ENCODE data around the gene MRPS33.
"Not testable (repeated sequence)": the region's sequence is repeated elsewhere in the genome, so short reads cannot be mapped to it uniquely, and the experiment has no call there.

Gene MRPS33

DNA sequence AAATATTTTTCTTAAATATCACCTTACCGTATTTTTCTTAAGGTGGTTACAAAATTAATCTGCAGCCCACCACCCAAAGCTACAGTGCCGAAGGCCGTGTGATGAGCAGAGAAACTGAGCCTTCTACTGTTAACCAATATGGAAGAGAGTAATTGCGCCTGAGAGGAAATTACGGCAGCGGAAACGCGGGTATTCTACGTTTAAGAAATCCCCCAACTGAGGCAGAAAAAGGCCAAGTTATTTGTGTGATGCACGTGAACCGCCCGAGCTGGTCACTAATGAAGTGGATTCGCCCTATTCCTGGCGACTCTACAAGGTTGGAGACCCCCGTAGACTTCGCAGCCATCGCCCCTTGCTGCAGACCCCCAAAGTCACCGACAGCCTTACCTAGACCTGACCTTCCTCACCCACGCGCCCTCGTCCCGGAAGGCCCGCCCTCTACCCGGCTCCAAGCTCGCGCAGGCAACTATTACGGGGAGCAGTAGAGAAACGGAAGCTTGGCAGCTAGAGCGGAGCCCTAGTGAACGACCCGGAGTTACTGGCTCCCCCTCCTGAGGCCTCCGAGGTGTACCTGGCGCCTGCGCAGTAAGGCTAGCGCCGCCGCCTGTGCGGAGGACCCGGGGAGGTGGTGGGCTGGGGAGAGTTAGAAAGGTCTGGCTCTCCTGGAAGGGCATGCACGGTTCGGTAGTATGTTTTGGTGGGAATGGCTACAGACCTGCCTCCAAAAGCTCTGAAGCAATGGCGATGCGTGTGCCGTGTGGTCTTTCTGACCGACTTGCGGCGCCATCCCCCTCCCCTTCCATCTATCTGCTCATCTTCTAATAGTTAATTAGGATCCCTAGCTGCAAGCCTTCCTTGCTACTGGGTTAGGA, at the start of gene MRPS33:
Gene MRPS33 (minus strand): TSS at position 429 of the 872 bp plus-strand sequence. CDS start 4,319 bp downstream, outside the sequence.
- peak; percentile 92 for DNase-seq (ENCODE audit: low read depth)

GRCh38 chr7:141057788-141058187, 43.0 kb upstream of the MRPS33 start:
- no peak for DNase-seq (ENCODE audit: low read depth)

- DNase-seq (ENCODE audit: low read depth) = no peak
Observed at GRCh38 chr7:141055146-141055545, 40.4 kb upstream of the MRPS33 start.

DNA sequence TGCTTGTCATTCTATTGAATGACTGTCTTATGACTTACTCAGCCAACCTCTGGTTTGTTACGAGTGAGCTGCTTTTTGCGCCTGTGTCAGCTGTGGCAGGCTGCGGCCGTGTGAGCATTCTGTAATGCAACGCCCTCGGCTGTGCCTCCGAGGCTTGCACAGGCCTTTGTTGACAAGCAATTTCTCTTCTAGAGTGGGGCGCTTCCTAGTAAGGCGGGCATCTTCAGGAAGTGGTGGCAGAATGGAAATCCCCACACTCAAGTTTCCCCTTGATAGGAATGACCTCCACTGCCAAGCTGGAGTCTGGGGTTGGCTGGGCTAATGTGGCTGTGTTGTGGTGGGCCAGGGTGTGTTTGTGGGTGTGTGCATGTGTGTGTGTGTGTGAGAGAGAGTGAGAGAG, 38.9 kb upstream of the MRPS33 start:
- DNase-seq (ENCODE audit: low read depth) = peak; percentile 37

DNA sequence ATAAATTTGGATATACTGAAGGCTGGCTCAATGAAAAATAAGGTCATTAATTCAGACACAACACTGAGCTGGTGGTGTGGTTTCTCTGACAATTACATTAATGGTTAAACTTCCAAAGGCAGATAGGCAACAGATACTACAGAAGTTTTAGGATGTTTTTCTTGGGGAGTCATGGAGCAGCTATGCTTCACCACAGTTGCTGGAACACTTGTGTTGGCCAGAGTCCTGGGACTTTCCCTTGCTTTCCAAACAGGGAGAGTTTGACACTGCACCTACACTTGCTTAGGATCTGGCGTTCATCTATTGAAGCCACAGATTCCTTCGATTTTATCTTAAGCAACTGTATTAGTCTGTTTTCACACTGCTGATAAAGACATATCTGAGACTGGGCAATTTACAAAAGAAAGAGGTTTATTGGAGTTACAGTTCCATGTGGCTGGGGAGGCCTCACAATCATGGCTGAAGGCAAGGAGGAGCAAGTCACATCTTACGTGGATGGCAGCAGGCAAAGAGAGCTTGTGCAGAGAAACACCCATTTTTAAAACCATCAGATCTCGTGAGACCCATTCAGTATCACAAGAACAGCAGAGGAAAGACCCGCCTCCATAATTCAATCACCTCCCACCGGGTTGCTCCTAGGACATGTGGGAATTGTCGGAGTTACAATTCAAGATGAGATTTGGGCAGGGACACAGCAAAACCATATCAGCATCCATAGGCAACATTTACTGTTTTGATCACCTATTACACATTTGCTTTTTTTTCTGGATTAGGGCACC, 31.3 kb upstream of the MRPS33 start:
- no peak for DNase-seq (ENCODE audit: low read depth)

GRCh38 chr7:141045126-141045841, 30.5 kb upstream of the MRPS33 start:
- DNase-seq (ENCODE audit: low read depth) = no peak

DNA sequence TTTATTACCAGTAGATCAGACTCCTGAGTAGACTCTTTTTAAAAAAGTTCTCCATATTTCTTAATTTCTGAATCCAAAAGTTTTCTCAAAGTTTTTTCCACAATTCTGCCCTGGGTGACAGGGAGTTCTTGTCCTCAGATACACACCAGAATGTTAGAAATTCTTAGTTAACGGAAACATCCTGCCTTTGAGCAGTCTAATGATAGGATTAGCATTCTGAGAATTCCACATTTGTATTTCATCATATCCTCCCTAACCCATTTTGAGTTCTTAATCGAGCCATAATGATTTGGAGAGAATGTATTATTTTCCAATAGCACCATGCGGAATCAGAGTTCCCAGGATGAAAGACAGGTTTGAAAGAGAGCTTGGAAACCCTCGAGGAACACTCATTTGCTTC, 28.9 kb upstream of the MRPS33 start:
- DNase-seq (ENCODE audit: low read depth) = no peak

- DNase-seq (ENCODE audit: low read depth) = no peak
Observed at GRCh38 chr7:141042222-141043193, 27.8 kb upstream of the MRPS33 start.

DNA sequence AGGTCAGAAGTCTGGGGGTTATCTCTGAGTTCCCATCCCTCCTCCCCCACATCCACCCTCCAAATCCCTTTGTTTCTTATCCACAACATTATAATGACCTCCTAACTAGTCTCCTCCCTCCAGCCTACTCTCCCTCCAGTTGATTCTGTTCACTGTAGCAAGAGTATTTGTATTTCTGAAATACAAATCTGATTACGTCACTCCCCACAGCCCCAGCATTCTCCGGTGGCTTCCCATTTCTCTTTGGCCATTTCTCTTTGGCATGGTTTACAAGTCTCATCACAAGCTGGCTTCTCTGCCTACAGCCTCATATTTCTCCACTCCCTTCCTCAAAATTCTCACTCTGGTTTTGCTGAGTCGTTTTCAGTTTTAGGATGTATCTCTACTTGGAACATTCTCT, 24.6 kb upstream of the MRPS33 start:
- no peak for DNase-seq (ENCODE audit: low read depth)

DNA sequence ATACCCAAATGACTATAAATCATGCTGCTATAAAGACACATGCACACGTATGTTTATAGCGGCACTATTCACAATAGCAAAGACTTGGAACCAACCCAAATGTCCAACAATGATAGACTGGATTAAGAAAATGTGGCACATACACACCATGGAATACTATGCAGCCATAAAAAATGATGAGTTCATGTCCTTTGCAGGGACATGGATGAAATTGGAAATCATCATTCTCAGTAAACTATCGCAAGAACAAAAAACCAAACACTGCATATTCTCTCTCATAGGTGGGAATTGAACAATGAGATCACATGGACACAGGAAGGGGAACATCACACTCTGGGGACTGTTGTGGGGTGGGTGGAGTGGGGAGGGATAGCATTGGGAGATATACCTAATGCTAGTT, 23.3 kb upstream of the MRPS33 start:
- DNase-seq (ENCODE audit: low read depth) = not testable (repeated sequence)

DNA sequence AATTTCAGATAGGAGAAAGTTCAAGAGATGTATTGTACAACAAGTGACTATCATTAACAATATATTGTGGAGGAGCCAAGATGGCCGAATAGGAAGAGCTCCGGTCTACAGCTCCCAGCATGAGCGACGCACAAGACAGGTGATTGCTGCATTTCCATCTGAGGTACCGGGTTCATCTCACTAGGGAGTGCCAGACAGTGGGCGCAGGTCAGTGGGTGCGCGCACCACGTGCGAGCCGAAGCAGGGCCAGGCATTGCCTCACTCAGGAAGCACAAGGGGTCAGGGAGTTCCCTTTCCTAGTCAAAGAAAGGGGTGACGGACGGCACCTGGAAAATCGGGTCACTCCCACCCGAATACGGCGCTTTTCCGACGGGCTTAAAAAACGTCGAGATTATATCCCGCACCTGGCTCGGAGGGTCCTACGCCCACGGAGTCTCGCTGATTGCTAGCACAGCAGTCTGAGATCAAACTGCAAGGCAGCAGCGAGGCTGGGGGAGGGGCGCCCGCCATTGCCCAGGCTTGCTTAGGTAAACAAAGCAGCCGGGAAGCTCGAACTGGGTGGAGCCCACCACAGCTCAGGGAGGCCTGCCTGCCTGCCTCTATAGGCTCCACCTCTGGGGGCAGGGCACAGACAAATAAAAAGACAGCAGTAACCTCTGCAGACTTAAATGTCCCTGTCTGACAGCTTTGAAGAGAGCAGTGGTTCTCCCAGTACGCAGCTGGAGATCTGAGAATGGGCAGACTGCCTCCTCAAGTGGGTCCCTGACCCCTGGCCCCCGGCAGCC, 18.0 kb upstream of the MRPS33 start:
- not testable (repeated sequence) for DNase-seq (ENCODE audit: low read depth)

GRCh38 chr7:141028767-141029166, 14.0 kb upstream of the MRPS33 start:
- DNase-seq (ENCODE audit: low read depth) = no peak

DNA sequence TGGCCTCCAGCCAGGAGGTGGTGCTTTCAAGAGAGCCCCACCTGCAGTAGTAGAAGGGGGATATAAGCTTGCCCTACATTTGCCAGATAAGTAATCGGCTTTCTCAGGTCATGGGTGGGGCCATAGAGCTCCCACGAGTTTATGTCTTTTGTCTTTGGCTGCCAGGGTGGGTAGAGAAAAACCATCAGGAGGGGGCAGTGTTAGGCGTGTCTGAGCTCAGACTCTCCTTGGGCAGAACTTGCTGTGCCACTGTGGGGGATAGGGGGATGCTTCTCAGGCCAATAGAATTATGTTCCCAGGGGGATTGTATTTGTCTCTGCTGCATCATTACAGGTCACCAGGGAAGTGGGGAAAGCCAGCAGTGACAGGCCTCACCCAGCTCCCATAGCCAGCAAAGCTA, 12.3 kb upstream of the MRPS33 start:
- DNase-seq (ENCODE audit: low read depth) = no peak

DNA sequence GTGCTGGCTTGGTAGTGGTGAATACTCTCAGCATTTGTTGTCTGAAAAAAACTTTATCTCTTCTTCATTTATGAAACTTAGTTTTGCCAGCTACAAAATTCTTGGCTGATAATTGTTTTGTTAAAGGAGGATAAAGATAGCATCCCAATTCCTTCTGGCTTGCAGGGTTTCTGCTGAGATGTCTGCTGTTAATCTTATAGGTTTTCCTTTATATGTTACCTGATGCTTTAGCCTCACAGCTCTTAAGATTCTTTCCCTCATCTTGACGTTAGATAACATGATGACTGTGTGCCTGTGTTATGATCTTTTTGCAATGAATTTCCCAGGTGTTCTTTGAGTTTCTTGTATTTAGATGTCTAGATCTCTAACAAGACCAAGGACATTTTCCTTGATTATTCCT, 9.9 kb upstream of the MRPS33 start:
- no peak for DNase-seq (ENCODE audit: low read depth)

GRCh38 chr7:141023295-141023694, 8.5 kb upstream of the MRPS33 start:
- DNase-seq (ENCODE audit: low read depth) = no peak

- DNase-seq (ENCODE audit: low read depth) = no peak
Observed at GRCh38 chr7:141017555-141017954, 2.8 kb upstream of the MRPS33 start.

GRCh38 chr7:141016349-141016748, 1.6 kb upstream of the MRPS33 start:
- DNase-seq (ENCODE audit: low read depth) = no peak

- no peak for DNase-seq (ENCODE audit: low read depth)
Observed at GRCh38 chr7:141014125-141014523, 628 bp downstream of the MRPS33 start.

GRCh38 chr7:141013345-141013715, 1.4 kb downstream of the MRPS33 start:
- no peak for DNase-seq (ENCODE audit: low read depth)

GRCh38 chr7:141012696-141013344, 1.9 kb downstream of the MRPS33 start:
- DNase-seq (ENCODE audit: low read depth) = no peak
